Trophoblast cell (in vitro differentiated cells and primary cell): ENCODE measurements around the gene TMC8. TPM values are rescaled to one million over a fixed set of nuclear protein-coding genes. Genes with fewer than 3 reads are reported as not detected.
"Not testable (repeated sequence)": the region's sequence is repeated elsewhere in the genome, so short reads cannot be mapped to it uniquely, and the experiment has no call there.

Experiments used
- DNase-seq, 2 donors: peaks; one replicate each; pipeline ENCODE4 v3.0.0-alpha.2; 2016
- H2AFZ ChIP-seq: 2 replicates; pipeline ENCODE4 v1.6.1; 2013; ENCODE audit warnings: low read length, moderate library complexity, mild to moderate bottlenecking; ENCODE audit not compliant: insufficient read depth, poor library complexity
- H2AK5ac ChIP-seq: 2 replicates; pipeline ENCODE4 v1.6.1; 2013; ENCODE audit warnings: mild to moderate bottlenecking, low read length
- H2BK120ac ChIP-seq: 2 replicates; pipeline ENCODE4 v1.6.1; 2013; ENCODE audit warnings: low read length, mild to moderate bottlenecking, moderate library complexity; ENCODE audit not compliant: insufficient read depth, poor library complexity
- H2BK12ac ChIP-seq: 2 replicates; pipeline ENCODE4 v1.6.1; 2013; ENCODE audit warnings: mild to moderate bottlenecking, low read length, moderate library complexity
- H2BK5ac ChIP-seq: 2 replicates; pipeline ENCODE4 v1.6.1; 2013; ENCODE audit warnings: low read length, low read depth, moderate library complexity, mild to moderate bottlenecking; ENCODE audit not compliant: poor library complexity
- H3K14ac ChIP-seq: 2 replicates; pipeline ENCODE4 v1.6.1; 2013; ENCODE audit warnings: mild to moderate bottlenecking, low read length
- H3K18ac ChIP-seq: 2 replicates; pipeline ENCODE4 v1.6.1; 2013; ENCODE audit warnings: mild to moderate bottlenecking, low read length
- H3K23ac ChIP-seq: 2 replicates; pipeline ENCODE4 v1.6.1; 2013; ENCODE audit warnings: low read length
- H3K27ac ChIP-seq: 2 replicates; pipeline ENCODE4 v1.5.1; 2013; ENCODE audit warnings: low read depth, mild to moderate bottlenecking, inconsistent platforms, low read length, moderate library complexity
- H3K27me3 ChIP-seq: 2 replicates; pipeline ENCODE4 v1.6.1; 2013; ENCODE audit warnings: inconsistent platforms, mild to moderate bottlenecking, low read length, moderate library complexity; ENCODE audit not compliant: insufficient read depth
- H3K36me3 ChIP-seq, 2 experiments: 1 replicate in 1 of 2; 2 replicates in 1 of 2; pipeline ENCODE4 v1.6.1; 2013; ENCODE audit warnings: low read length in 2 of 2, mild to moderate bottlenecking in 2 of 2, moderate library complexity in 1 of 2; ENCODE audit not compliant: insufficient read depth in 2 of 2, control insufficient read depth in 1 of 2
- H3K4ac ChIP-seq: 2 replicates; pipeline ENCODE4 v1.6.1; 2013; ENCODE audit warnings: low read depth, mild to moderate bottlenecking, low read length, moderate library complexity
- H3K4me1 ChIP-seq, 2 experiments: 1 replicate in 1 of 2; 2 replicates in 1 of 2; pipeline ENCODE4 v1.6.1; 2013; ENCODE audit warnings: low read length in 2 of 2, mild to moderate bottlenecking in 2 of 2, moderate library complexity in 1 of 2; ENCODE audit not compliant: insufficient read depth in 2 of 2, control insufficient read depth in 1 of 2
- H3K4me2 ChIP-seq: 2 replicates; pipeline ENCODE4 v1.6.1; 2013; ENCODE audit warnings: inconsistent platforms, mild to moderate bottlenecking, low read length, moderate library complexity
- H3K4me3 ChIP-seq: 2 replicates; pipeline ENCODE4 v1.5.1; 2013; ENCODE audit warnings: mild to moderate bottlenecking, low read depth, low read length, inconsistent platforms
- H3K79me1 ChIP-seq: one replicate; pipeline ENCODE4 v1.6.1; 2013; ENCODE audit warnings: low read length
- H3K79me2 ChIP-seq: 2 replicates; pipeline ENCODE4 v1.6.1; 2013; ENCODE audit warnings: low read length, mild to moderate bottlenecking; ENCODE audit not compliant: control insufficient read depth, insufficient read depth, poor library complexity
- H3K9ac ChIP-seq: 2 replicates; pipeline ENCODE4 v1.6.1; 2013; ENCODE audit warnings: mild to moderate bottlenecking, low read length
- H3K9me3 ChIP-seq: 2 replicates; pipeline ENCODE4 v1.6.1; 2013; ENCODE audit warnings: low read depth, mild to moderate bottlenecking, control low read depth, inconsistent platforms, low read length; ENCODE audit not compliant: insufficient read depth
- H4K12ac ChIP-seq: 2 replicates; pipeline ENCODE4 v1.6.1; 2013; ENCODE audit warnings: low read depth, mild to moderate bottlenecking, low read length, moderate library complexity
- H4K8ac ChIP-seq: 2 replicates; pipeline ENCODE4 v1.6.1; 2013; ENCODE audit warnings: low read depth, mild to moderate bottlenecking, low read length, moderate library complexity
- H4K91ac ChIP-seq: one replicate; pipeline ENCODE4 v1.6.1; 2013; ENCODE audit warnings: low read depth, mild to moderate bottlenecking, low read length, moderate library complexity
- WGBS: extraction: QIAGEN DNeasy Blood & Tissue Kit; methylation state at CpG from one replicate; pipeline ENCODE4 v1.1.7; 2013; ENCODE audit warnings: missing lambda C conversion rate; ENCODE audit not compliant: insufficient read length, insufficient coverage; ENCODE audit errors: extremely low coverage; 5-methylcytosine and 5-hydroxymethylcytosine counted together
- polyA plus RNA-seq: library from polyadenylated mRNA; stranded (reverse); fragments of 200-250 nt; gene quantifications from 2 replicates; pipeline ENCODE4 v1.2.3, GENCODE V29; 2013

TMC8 gene, protein sequence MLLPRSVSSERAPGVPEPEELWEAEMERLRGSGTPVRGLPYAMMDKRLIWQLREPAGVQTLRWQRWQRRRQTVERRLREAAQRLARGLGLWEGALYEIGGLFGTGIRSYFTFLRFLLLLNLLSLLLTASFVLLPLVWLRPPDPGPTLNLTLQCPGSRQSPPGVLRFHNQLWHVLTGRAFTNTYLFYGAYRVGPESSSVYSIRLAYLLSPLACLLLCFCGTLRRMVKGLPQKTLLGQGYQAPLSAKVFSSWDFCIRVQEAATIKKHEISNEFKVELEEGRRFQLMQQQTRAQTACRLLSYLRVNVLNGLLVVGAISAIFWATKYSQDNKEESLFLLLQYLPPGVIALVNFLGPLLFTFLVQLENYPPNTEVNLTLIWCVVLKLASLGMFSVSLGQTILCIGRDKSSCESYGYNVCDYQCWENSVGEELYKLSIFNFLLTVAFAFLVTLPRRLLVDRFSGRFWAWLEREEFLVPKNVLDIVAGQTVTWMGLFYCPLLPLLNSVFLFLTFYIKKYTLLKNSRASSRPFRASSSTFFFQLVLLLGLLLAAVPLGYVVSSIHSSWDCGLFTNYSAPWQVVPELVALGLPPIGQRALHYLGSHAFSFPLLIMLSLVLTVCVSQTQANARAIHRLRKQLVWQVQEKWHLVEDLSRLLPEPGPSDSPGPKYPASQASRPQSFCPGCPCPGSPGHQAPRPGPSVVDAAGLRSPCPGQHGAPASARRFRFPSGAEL
- polyA plus RNA-seq = 0.26 and 0.70 TPM in 2 replicates

- Histone ChIP-seq H4K8ac (no peak within 1 kb of the TSS), H3K18ac (no peak within 1 kb of the TSS), H2BK12ac (peak within 1 kb of the TSS; percentile 10), H3K14ac (no peak within 1 kb of the TSS), H2AFZ (no peak within 1 kb of the TSS), H3K27me3 (no peaks in the 10 kb centered on the region), H2AK5ac (no peak within 1 kb of the TSS), H3K79me2 (peaks cover 10% of the 10 kb centered on the region), H2BK120ac (no peak within 1 kb of the TSS), H3K4me3 (no peak within 1 kb of the TSS), H2BK5ac (no peak within 1 kb of the TSS), H4K12ac (no peak within 1 kb of the TSS), H3K4me2 (peak within 1 kb of the TSS; percentile 62), H3K9me3 (no peaks in the 10 kb centered on the region), H3K9ac (no peak within 1 kb of the TSS), H4K91ac (peak within 1 kb of the TSS; percentile 29), H3K4me1 (peaks cover 6 to 20% of the 10 kb centered on the region in 2 experiments), H3K4ac (no peak within 1 kb of the TSS), H3K79me1 (peaks cover 14% of the 10 kb centered on the region), H3K23ac (no peak within 1 kb of the TSS), H3K27ac (no peak within 1 kb of the TSS), H3K36me3 (peaks cover 9 to 10% of the 10 kb centered on the region in 2 experiments)
- WGBS = no CpG with 5 or more reads among the region's 10 CpGs
- DNase-seq = no peak
Measured at GRCh38 chr17:78130437-78131101, at the start of gene TMC8. TMC8 (plus strand) TSS chr17:78130771; CDS start chr17:78131589, 818 bp downstream.

- Histone ChIP-seq H3K4ac (no peak overlapping the region), H3K9me3 (no peaks in the 10 kb centered on the region), H3K27me3 (no peaks in the 10 kb centered on the region), H3K79me2 (no peaks in the 10 kb centered on the region), H2BK5ac (no peak overlapping the region), H2AK5ac (no peak overlapping the region), H2BK120ac (no peak overlapping the region), H2AFZ (no peak overlapping the region), H3K4me2 (no peak overlapping the region), H3K36me3 (peaks cover 2 to 5% of the 10 kb centered on the region in 2 experiments), H3K23ac (no peak overlapping the region), H4K91ac (no peak overlapping the region), H4K12ac (no peak overlapping the region), H3K27ac (no peak overlapping the region), H3K18ac (no peak overlapping the region), H3K9ac (no peak overlapping the region), H3K14ac (no peak overlapping the region), H3K4me1 (no peaks in the 10 kb centered on the region), H2BK12ac (no peak overlapping the region), H3K79me1 (no peaks in the 10 kb centered on the region), H3K4me3 (no peak overlapping the region), H4K8ac (no peak overlapping the region)
- no peak for DNase-seq
- WGBS = no CpG with 5 or more reads among the region's 3 CpGs
Measured at GRCh38 chr17:78081551-78081950, 49.0 kb upstream of the TMC8 start.

DNA sequence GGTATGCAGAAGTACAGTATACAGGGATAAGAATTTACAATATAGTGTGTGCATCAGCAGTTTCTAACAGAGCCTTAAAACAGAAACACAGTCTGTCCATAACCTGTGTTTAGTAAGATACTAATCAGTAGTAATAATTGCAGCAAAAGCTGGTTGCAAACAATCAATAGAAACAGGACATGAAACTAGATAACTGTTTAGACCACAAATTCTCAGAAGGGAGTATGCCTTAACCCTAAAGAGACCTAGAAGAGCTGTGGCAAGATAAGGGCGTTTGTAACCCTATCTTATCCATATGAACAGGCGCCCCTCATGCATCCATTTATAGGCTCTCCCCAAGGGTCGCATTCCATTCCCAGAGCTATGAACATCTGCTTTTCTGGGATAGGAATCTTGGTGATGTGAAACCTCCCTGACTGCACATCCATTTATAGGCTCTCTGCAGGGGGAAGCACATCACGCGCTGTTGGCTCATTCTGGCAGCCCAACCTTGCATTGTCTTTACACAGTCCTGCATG, 48.2 kb upstream of the TMC8 start:
- H4K12ac ChIP-seq, H3K4me3 ChIP-seq, H3K27me3 ChIP-seq, H2AFZ ChIP-seq, H3K79me2 ChIP-seq, H2BK12ac ChIP-seq, H3K36me3 ChIP-seq, H3K9me3 ChIP-seq, H2BK120ac ChIP-seq, H3K27ac ChIP-seq, H3K4ac ChIP-seq, H4K8ac ChIP-seq, H2BK5ac ChIP-seq, H3K14ac ChIP-seq, H3K23ac ChIP-seq, H3K4me2 ChIP-seq, H3K18ac ChIP-seq, H2AK5ac ChIP-seq, DNase-seq, H3K9ac ChIP-seq, H3K79me1 ChIP-seq, H3K4me1 ChIP-seq, H4K91ac ChIP-seq: not testable (repeated sequence)
- no CpG with 5 or more reads among the region's 5 CpGs for WGBS

DNA sequence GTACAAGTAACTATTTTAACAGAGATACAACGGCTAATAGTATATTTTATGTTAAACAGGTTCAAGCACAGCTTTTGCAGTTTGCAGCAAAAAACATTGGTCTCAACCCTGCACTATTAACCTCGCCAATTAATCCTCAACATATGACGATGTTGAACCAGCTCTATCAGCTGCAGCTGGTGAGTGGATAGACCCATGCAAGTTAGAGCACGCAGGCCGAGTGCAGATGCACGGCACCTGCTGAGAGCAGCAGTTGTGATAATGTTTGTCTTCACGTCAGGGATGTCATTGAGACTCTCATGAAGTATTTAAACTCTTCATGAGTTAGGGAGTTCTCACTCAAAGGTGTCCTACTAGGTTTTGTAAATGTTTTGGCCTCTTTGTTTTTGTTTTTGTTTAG, 47.6 kb upstream of the TMC8 start:
- Histone ChIP-seq H3K23ac (no peak overlapping the region), H2BK12ac (no peak overlapping the region), H2AFZ (no peak overlapping the region), H4K12ac (no peak overlapping the region), H3K9me3 (no peaks in the 10 kb centered on the region), H3K27me3 (no peaks in the 10 kb centered on the region), H3K18ac (no peak overlapping the region), H3K36me3 (peaks cover 4 to 8% of the 10 kb centered on the region in 2 experiments), H2BK120ac (no peak overlapping the region), H3K9ac (no peak overlapping the region), H3K79me1 (no peaks in the 10 kb centered on the region), H3K4me1 (no peaks in the 10 kb centered on the region), H3K4ac (no peak overlapping the region), H3K4me3 (no peak overlapping the region), H3K4me2 (no peak overlapping the region), H4K8ac (no peak overlapping the region), H4K91ac (no peak overlapping the region), H3K27ac (no peak overlapping the region), H2BK5ac (no peak overlapping the region), H3K79me2 (no peaks in the 10 kb centered on the region), H3K14ac (no peak overlapping the region), H2AK5ac (no peak overlapping the region)
- no CpG with 5 or more reads among the region's 7 CpGs for WGBS
- DNase-seq = no peak
